ENCODE data around the gene TNS4. TPM values are rescaled to one million over a fixed set of nuclear protein-coding genes. Genes with fewer than 3 reads are reported as not detected.

TNS4 gene
- total RNA-seq, 1 donor from 2014 or later: not detected

- Histone ChIP-seq H3K4me1 (peaks cover 79% of the 10 kb centered on the region), H3K36me3 (no peaks in the 10 kb centered on the region), H3K4me3 (no peak overlapping the region), H3K27me3 (ENCODE audit: low read depth) (no peaks in the 10 kb centered on the region), H3K27ac (replicated peaks) (peak overlapping the region; percentile 94), H3K9me3 (replicated peaks) (no peaks in the 10 kb centered on the region)
- DNase-seq: no peak
- no peak for TF ChIP-seq CTCF (IDR thresholded peaks at IDR 0.05; ENCODE audit: borderline replicate concordance)
- intact Hi-C loops (cut with micrococcal nuclease): loop anchor here (10.0 kb wide), 1 partner anchor 90 kb away; the partner anchor contains the start of gene IGFBP4
These were observed 33.2 kb upstream of the TNS4 start for GRCh38 chr17:40534371-40535189.

- TF ChIP-seq CTCF (IDR thresholded peaks at IDR 0.05; ENCODE audit: borderline replicate concordance): no peak
- no peaks in the 10 kb centered on the region for H3K36me3 ChIP-seq
- intact Hi-C loops (cut with micrococcal nuclease): loop anchor here (10.0 kb wide), 1 partner anchor 89 kb away; the partner anchor contains the start of gene IGFBP4
- H3K9me3 ChIP-seq (replicated peaks): no peaks in the 10 kb centered on the region
- peaks cover 72% of the 10 kb centered on the region for H3K4me1 ChIP-seq
- peak overlapping the region; percentile 54 for H3K27ac ChIP-seq (replicated peaks)
- no peaks in the 10 kb centered on the region for H3K27me3 ChIP-seq (ENCODE audit: low read depth)
- DNase-seq: no peak
- H3K4me3 ChIP-seq: no peak overlapping the region
These were observed 32.5 kb upstream of the TNS4 start for GRCh38 chr17:40533896-40534295.

GRCh38 chr17:40532520-40533253 lies 31.3 kb upstream of the TNS4 start:
- TF ChIP-seq CTCF (IDR thresholded peaks at IDR 0.05; ENCODE audit: borderline replicate concordance): no peak
- no peaks in the 10 kb centered on the region for H3K9me3 ChIP-seq (replicated peaks)
- no peak overlapping the region for H3K4me3 ChIP-seq
- H3K4me1 ChIP-seq: peaks cover 60% of the 10 kb centered on the region
- intact Hi-C loops (cut with micrococcal nuclease): loop anchor here (10.0 kb wide), 1 partner anchor 88 kb away; the partner anchor contains the start of gene IGFBP4
- H3K27me3 ChIP-seq (ENCODE audit: low read depth): no peaks in the 10 kb centered on the region
- H3K27ac ChIP-seq (replicated peaks): peak overlapping the region; percentile 71
- H3K36me3 ChIP-seq: no peaks in the 10 kb centered on the region
- no peak for DNase-seq

- Histone ChIP-seq H3K27me3 (ENCODE audit: low read depth) (no peaks in the 10 kb centered on the region), H3K36me3 (no peaks in the 10 kb centered on the region), H3K4me3 (no peak overlapping the region), H3K9me3 (replicated peaks) (no peaks in the 10 kb centered on the region), H3K4me1 (peaks cover 49% of the 10 kb centered on the region), H3K27ac (replicated peaks) (peak overlapping the region; percentile 71)
- TF ChIP-seq CTCF (IDR thresholded peaks at IDR 0.05; ENCODE audit: borderline replicate concordance): no peak
- intact Hi-C loops (cut with micrococcal nuclease): loop anchor here (10.0 kb wide), 1 partner anchor 87 kb away; the partner anchor contains the start of gene IGFBP4
- no peak for DNase-seq
These were observed 29.9 kb upstream of the TNS4 start for GRCh38 chr17:40531051-40531991.

Measured in left ventricle myocardium inferior (tissue), 1 donor.